IMR-90 (cell line): Measurements from ENCODE around the gene OTUD5. TPM values are rescaled to one million over a fixed set of nuclear protein-coding genes. Genes with fewer than 3 reads are reported as not detected.

Source experiments
- ATAC-seq: fragments of 200-7000 bp; cut with Tn5 transposase; 2 replicates; pipeline ENCODE4 v1.9.1; 2020; ENCODE audit warnings: low read depth, mild to moderate bottlenecking, moderate library complexity
- BruUV-seq: library from RNA; stranded (reverse); fragments of 400-500 nt; replicated peaks from 2 replicates; lab custom pipeline; 2021; lab: Mats Ljungman, UMichigan
- CTCF ChIA-PET: fragments of 300-600 bp; formaldehyde crosslinking; extraction: SDS; loops from one replicate; lab custom pipeline; 2021; ENCODE audit warnings: antibody characterized with exemption; lab: Yijun Ruan, JAX
- POLR2A ChIA-PET: fragments of 300-600 bp; sonication (Branson Sonifier 250); formaldehyde crosslinking; loops from one replicate; lab custom pipeline; 2022; ENCODE audit warnings: antibody characterized with exemption; ENCODE audit not compliant: unreplicated experiment; lab: Charles Lee
- DNase-seq: peaks from one replicate; pipeline ENCODE4 v3.0.0; 2013
- H2AFZ ChIP-seq: replicated peaks from 2 replicates; pipeline ENCODE3; 2013; ENCODE audit warnings: low read length, mild to moderate bottlenecking; ENCODE audit not compliant: poor library complexity
- H2AK5ac ChIP-seq: 2 replicates; pipeline ENCODE4 v1.6.1; 2013; ENCODE audit warnings: low read depth, low read length, inconsistent platforms
- H2AK9ac ChIP-seq: replicated peaks from 2 replicates; pipeline ENCODE3; 2013; ENCODE audit warnings: mild to moderate bottlenecking, low read depth, low read length, moderate library complexity; ENCODE audit not compliant: poor library complexity
- H2BK120ac ChIP-seq: 2 replicates; pipeline ENCODE4 v1.6.1; 2013; ENCODE audit warnings: low read depth, low read length, inconsistent platforms
- H2BK15ac ChIP-seq: 3 replicates; pipeline ENCODE4 v1.6.1; 2013; ENCODE audit warnings: low read depth, low read length, inconsistent platforms
- H2BK20ac ChIP-seq: 2 replicates; pipeline ENCODE4 v1.6.1; 2013; ENCODE audit warnings: low read depth, mild to moderate bottlenecking, inconsistent platforms, low read length, moderate library complexity
- H2BK5ac ChIP-seq: 2 replicates; pipeline ENCODE4 v1.6.1; 2013; ENCODE audit warnings: mild to moderate bottlenecking, low read depth, low read length, inconsistent platforms; ENCODE audit not compliant: poor library complexity, severe bottlenecking
- H3K14ac ChIP-seq: replicated peaks from 2 replicates; pipeline ENCODE4 v1.6.1; 2013; ENCODE audit warnings: low read depth, low read length, inconsistent platforms
- H3K18ac ChIP-seq: 2 replicates; pipeline ENCODE4 v1.6.1; 2013; ENCODE audit warnings: low read depth, low read length, control low read depth
- H3K23ac ChIP-seq: 2 replicates; pipeline ENCODE4 v1.6.1; 2013; ENCODE audit warnings: low read depth, low read length, inconsistent platforms
- H3K27ac ChIP-seq: 2 replicates; pipeline ENCODE4 v1.5.1; 2013; ENCODE audit warnings: mild to moderate bottlenecking, control low read depth, low read length; ENCODE audit not compliant: insufficient read depth
- H3K27me3 ChIP-seq: 2 replicates; pipeline ENCODE4 v1.6.1; 2013; ENCODE audit warnings: low read length; ENCODE audit not compliant: control insufficient read depth, insufficient read depth
- H3K36me3 ChIP-seq: 2 replicates; pipeline ENCODE4 v1.6.1; 2013; ENCODE audit warnings: low read length, mixed read lengths; ENCODE audit not compliant: control insufficient read depth, insufficient read depth
- H3K4ac ChIP-seq: 2 replicates; pipeline ENCODE4 v1.6.1; 2013; ENCODE audit warnings: low read depth, low read length, inconsistent platforms
- H3K4me1 ChIP-seq: 2 replicates; pipeline ENCODE4 v1.6.1; 2013; ENCODE audit warnings: low read length, mixed read lengths; ENCODE audit not compliant: control insufficient read depth, insufficient read depth
- H3K4me2 ChIP-seq: 2 replicates; pipeline ENCODE4 v1.6.1; 2013; ENCODE audit warnings: low read depth, mild to moderate bottlenecking, control low read depth, low read length, moderate library complexity
- H3K4me3 ChIP-seq: 2 replicates; pipeline ENCODE4 v1.5.1; 2013; ENCODE audit warnings: low read depth, mild to moderate bottlenecking, control low read depth, low read length, moderate library complexity; ENCODE audit not compliant: insufficient read depth
- H3K56ac ChIP-seq: 2 replicates; pipeline ENCODE4 v1.6.1; 2013; ENCODE audit warnings: low read length, inconsistent platforms; ENCODE audit not compliant: insufficient read depth; ENCODE audit errors: extremely low read depth
- H3K79me1 ChIP-seq, 2 experiments: 2 replicates each; pipeline ENCODE4 v1.6.1; 2013; ENCODE audit warnings: low read length in 2 of 2, inconsistent platforms in 1 of 2, low read depth in 1 of 2
- H3K9ac ChIP-seq: 2 replicates; pipeline ENCODE4 v1.6.1; 2013; ENCODE audit warnings: low read depth, low read length, control low read depth
- H3K9me1 ChIP-seq: 2 replicates; pipeline ENCODE4 v1.6.1; 2013; ENCODE audit warnings: low read length, inconsistent platforms; ENCODE audit not compliant: insufficient read depth
- H3K9me3 ChIP-seq: 2 replicates; pipeline ENCODE4 v1.6.1; 2013; ENCODE audit warnings: low read length; ENCODE audit not compliant: control insufficient read depth, insufficient read depth
- H4K20me1 ChIP-seq: 2 replicates; pipeline ENCODE4 v1.6.1; 2013; ENCODE audit warnings: low read length, inconsistent platforms; ENCODE audit not compliant: insufficient read depth
- H4K5ac ChIP-seq: 2 replicates; pipeline ENCODE4 v1.6.1; 2013; ENCODE audit warnings: mild to moderate bottlenecking, low read depth, low read length, control low read depth
- H4K8ac ChIP-seq, 2 experiments: 2 replicates each; pipeline ENCODE4 v1.6.1; 2013; ENCODE audit warnings: low read depth in 2 of 2, low read length in 2 of 2, control low read depth in 1 of 2, inconsistent platforms in 1 of 2
- H4K91ac ChIP-seq: 2 replicates; pipeline ENCODE4 v1.6.1; 2013; ENCODE audit warnings: low read depth, low read length, inconsistent platforms; ENCODE audit not compliant: insufficient read depth
- BHLHE40 ChIP-seq: fragments of 150-350 bp; IDR thresholded peaks from 2 replicates; pipeline ENCODE4 v1.6.1; 2016; ENCODE audit warnings: mild to moderate bottlenecking, low read depth, low read length
- CEBPB ChIP-seq: IDR thresholded peaks from 2 replicates; pipeline ENCODE4 v1.6.1; 2012; ENCODE audit warnings: low read depth, low read length, improper control_type of control experiment
- CHD1 ChIP-seq: IDR thresholded peaks from 2 replicates; pipeline ENCODE4 v1.6.1; 2012; ENCODE audit warnings: low read depth, low read length, improper control_type of control experiment
- FOS ChIP-seq: fragments of 150-350 bp; IDR thresholded peaks from 2 replicates; pipeline ENCODE4 v1.6.1; 2016; ENCODE audit warnings: low read depth, low read length
- MAFK ChIP-seq: IDR thresholded peaks from 2 replicates; pipeline ENCODE4 v1.6.1; 2012; ENCODE audit warnings: low read depth, low read length, improper control_type of control experiment
- MAZ ChIP-seq: IDR thresholded peaks from 2 replicates; pipeline ENCODE4 v1.6.1; 2012; ENCODE audit warnings: low read depth, mild to moderate bottlenecking, low read length, improper control_type of control experiment, moderate library complexity, borderline replicate concordance
- MXI1 ChIP-seq: IDR thresholded peaks from 2 replicates; pipeline ENCODE4 v1.6.1; 2012; ENCODE audit warnings: low read depth, mild to moderate bottlenecking, low read length, moderate library complexity, borderline replicate concordance
- NFE2L2 ChIP-seq: fragments of 150-350 bp; IDR thresholded peaks from 2 replicates; pipeline ENCODE4 v1.6.1; 2016; ENCODE audit warnings: low read depth, mild to moderate bottlenecking, low read length
- POLR2A ChIP-seq: IDR thresholded peaks from 2 replicates; pipeline ENCODE4 v1.6.1; 2012; ENCODE audit warnings: mild to moderate bottlenecking, low read depth, low read length
- RAD21 ChIP-seq: IDR thresholded peaks from 2 replicates; pipeline ENCODE4 v1.6.1; 2012; ENCODE audit warnings: low read length, improper control_type of control experiment
- RCOR1 ChIP-seq: IDR thresholded peaks from 2 replicates; pipeline ENCODE4 v1.6.1; 2012; ENCODE audit warnings: mild to moderate bottlenecking, low read length, improper control_type of control experiment; ENCODE audit not compliant: insufficient replicate concordance
- RFX5 ChIP-seq: IDR thresholded peaks from 2 replicates; pipeline ENCODE4 v1.8.0; 2012; ENCODE audit warnings: low read depth, mild to moderate bottlenecking, low read length, moderate library complexity
- WGBS, 2 experiments: methylation state at CpG; one replicate each; pipeline versions ENCODE4 v1.1.5 to v1.1.7; 2013; ENCODE audit warnings: missing lambda C conversion rate in 2 of 2; ENCODE audit not compliant: insufficient read length in 1 of 2; ENCODE audit errors: extremely low coverage in 2 of 2; 5-methylcytosine and 5-hydroxymethylcytosine counted together
- dilution Hi-C: fragments of 300-500 bp; cut with HindIII; formaldehyde crosslinking; loops from one replicate; pipeline ENCODE4 v1.14.3; 2018; ENCODE audit warnings: low sequenced_read_pairs; ENCODE audit not compliant: unreplicated experiment
- in situ Hi-C: fragments of 300-500 bp; cut with MboI; formaldehyde crosslinking; loops from 3 replicates; pipeline ENCODE4 v1.14.3; 2019; ENCODE audit warnings: low sequenced_read_pairs, inconsistent platforms, mixed read lengths
- intact Hi-C: fragments of 100-400 bp; cut with micrococcal nuclease; formaldehyde crosslinking; loops from 2 replicates; pipeline ENCODE4 v1.10.0; 2022
- polyA plus RNA-seq, 3 experiments: library from polyadenylated mRNA; depleted of rRNA; stranded (reverse); fragments of >200 nt; gene quantifications; 2 replicates each; pipeline ENCODE4 v1.2.3, GENCODE V29; 2012; ENCODE audit warnings: low replicate concordance in 1 of 3
- total RNA-seq: library from RNA; depleted of rRNA; stranded (reverse); fragments of >200 nt; gene quantifications from 2 replicates; pipeline ENCODE4 v1.2.3, GENCODE V29; 2012
- TF ChIP-seq, protein P1 (sequence below): conservative IDR thresholded peaks from 2 replicates; pipeline ENCODE4 v1.5.1; 2012; ENCODE audit warnings: mild to moderate bottlenecking, low read depth, low read length, improper control_type of control experiment
- TF ChIP-seq, protein P2 (sequence below): fragments of 150-350 bp; IDR thresholded peaks from 2 replicates; pipeline ENCODE4 v1.6.1; 2017; ENCODE audit warnings: mild to moderate bottlenecking, antibody characterized with exemption, low read length, low read depth
- TF ChIP-seq, protein P3 (sequence below): fragments of 150-350 bp; IDR thresholded peaks from 2 replicates; pipeline ENCODE4 v1.6.1; 2016; ENCODE audit warnings: low read depth, mild to moderate bottlenecking, low read length, moderate library complexity, borderline replicate concordance

Gene OTUD5
- total and polyA plus RNA-seq, 2 of the 4 experiments (the other 2 are of a cell fraction): 30.6 to 50.4 TPM

DNA sequence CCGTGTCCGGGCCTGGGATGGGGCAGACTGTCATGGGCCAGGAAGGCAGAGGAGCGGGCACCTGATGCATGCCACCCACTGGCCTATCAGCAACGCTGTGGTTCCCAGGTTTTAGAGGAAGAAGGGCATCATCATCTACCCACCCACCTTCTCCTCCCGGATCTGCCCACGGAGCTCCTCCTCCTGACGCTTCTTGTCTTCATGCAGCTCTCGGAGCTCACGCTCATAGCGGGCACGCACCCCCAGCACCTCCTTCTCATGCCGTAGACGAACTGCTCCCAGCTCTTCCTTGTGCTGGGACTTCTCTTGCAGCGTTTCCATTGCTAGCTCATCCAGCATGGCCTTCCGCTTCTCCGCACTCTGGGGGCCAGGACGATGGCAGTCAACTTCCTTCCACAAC is 25.7 kb upstream of the OTUD5 start:
- no TSS peak for BruUV-seq
- H4K5ac ChIP-seq: no peak overlapping the region

More for the DNA sequence above, 25.7 kb upstream of the OTUD5 start:
- H3K18ac ChIP-seq: no peak overlapping the region
- H3K27me3 ChIP-seq: no peaks in the 10 kb centered on the region
- no peak overlapping the region for H3K4me3 ChIP-seq
- H3K14ac ChIP-seq: no peak overlapping the region
- H2BK120ac ChIP-seq: no peak overlapping the region
- POLR2A ChIA-PET: no interaction called here
- in situ Hi-C loops (no loop called here), intact Hi-C loops (no loop called here), dilution Hi-C loops (no loop called here)
- TF ChIP-seq NFE2L2 (no peak), POLR2A (no peak), RCOR1 (no peak), FOS (no peak), MAZ (no peak), CHD1 (no peak), RAD21 (no peak), CEBPB (no peak), BHLHE40 (no peak), MAFK (no peak), MXI1 (no peak), RFX5 (no peak)
- TF ChIP-seq, protein P1, sequence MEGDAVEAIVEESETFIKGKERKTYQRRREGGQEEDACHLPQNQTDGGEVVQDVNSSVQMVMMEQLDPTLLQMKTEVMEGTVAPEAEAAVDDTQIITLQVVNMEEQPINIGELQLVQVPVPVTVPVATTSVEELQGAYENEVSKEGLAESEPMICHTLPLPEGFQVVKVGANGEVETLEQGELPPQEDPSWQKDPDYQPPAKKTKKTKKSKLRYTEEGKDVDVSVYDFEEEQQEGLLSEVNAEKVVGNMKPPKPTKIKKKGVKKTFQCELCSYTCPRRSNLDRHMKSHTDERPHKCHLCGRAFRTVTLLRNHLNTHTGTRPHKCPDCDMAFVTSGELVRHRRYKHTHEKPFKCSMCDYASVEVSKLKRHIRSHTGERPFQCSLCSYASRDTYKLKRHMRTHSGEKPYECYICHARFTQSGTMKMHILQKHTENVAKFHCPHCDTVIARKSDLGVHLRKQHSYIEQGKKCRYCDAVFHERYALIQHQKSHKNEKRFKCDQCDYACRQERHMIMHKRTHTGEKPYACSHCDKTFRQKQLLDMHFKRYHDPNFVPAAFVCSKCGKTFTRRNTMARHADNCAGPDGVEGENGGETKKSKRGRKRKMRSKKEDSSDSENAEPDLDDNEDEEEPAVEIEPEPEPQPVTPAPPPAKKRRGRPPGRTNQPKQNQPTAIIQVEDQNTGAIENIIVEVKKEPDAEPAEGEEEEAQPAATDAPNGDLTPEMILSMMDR: no peak
- TF ChIP-seq, protein P2, sequence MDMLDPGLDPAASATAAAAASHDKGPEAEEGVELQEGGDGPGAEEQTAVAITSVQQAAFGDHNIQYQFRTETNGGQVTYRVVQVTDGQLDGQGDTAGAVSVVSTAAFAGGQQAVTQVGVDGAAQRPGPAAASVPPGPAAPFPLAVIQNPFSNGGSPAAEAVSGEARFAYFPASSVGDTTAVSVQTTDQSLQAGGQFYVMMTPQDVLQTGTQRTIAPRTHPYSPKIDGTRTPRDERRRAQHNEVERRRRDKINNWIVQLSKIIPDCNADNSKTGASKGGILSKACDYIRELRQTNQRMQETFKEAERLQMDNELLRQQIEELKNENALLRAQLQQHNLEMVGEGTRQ: no peak
- TF ChIP-seq, protein P3, sequence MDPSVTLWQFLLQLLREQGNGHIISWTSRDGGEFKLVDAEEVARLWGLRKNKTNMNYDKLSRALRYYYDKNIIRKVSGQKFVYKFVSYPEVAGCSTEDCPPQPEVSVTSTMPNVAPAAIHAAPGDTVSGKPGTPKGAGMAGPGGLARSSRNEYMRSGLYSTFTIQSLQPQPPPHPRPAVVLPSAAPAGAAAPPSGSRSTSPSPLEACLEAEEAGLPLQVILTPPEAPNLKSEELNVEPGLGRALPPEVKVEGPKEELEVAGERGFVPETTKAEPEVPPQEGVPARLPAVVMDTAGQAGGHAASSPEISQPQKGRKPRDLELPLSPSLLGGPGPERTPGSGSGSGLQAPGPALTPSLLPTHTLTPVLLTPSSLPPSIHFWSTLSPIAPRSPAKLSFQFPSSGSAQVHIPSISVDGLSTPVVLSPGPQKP: no peak
- H2AFZ ChIP-seq: no peak overlapping the region
- no peak overlapping the region for H2BK15ac ChIP-seq
- H4K91ac ChIP-seq: no peak overlapping the region
- H3K9me3 ChIP-seq: peaks cover 4% of the 10 kb centered on the region; the same call in 1 of the 2 replicates
- H2BK20ac ChIP-seq: no peak overlapping the region
- no peak overlapping the region for H3K4ac ChIP-seq
- no peaks in the 10 kb centered on the region for H3K9me1 ChIP-seq
- no peak overlapping the region for H2AK5ac ChIP-seq
- DNase-seq (no peak), ATAC-seq (no peak)
- no peak overlapping the region for H3K27ac ChIP-seq
- H3K4me2 ChIP-seq: no peak overlapping the region
- H2BK5ac ChIP-seq: no peak overlapping the region
- no peaks in the 10 kb centered on the region for H3K79me1 ChIP-seq
- H2AK9ac ChIP-seq: no peak overlapping the region
- H4K20me1 ChIP-seq: no peaks in the 10 kb centered on the region
- no peaks in the 10 kb centered on the region for H3K4me1 ChIP-seq
- peaks cover 26% of the 10 kb centered on the region for H3K36me3 ChIP-seq
- 74% methylated on average over 9 of the region's 17 CpGs; no CpG with 5 or more reads in 1 of the 2 experiments for WGBS, 2 experiments
- no peak overlapping the region for H3K9ac ChIP-seq
- no peak overlapping the region for H3K56ac ChIP-seq
- H4K8ac ChIP-seq: no peak overlapping the region
- no peak overlapping the region for H3K23ac ChIP-seq
- CTCF ChIA-PET: no interaction called here
